DOHH2 (cell line): Measurements from ENCODE around the gene ALKBH7.

ENCODE experiments used
- EZH2phosphoT487 ChIP-seq: fragments of 200-600 bp; sonication (generic); IDR thresholded peaks from 2 replicates; pipeline ENCODE4 v1.6.1; 2017; ENCODE audit warnings: borderline replicate concordance, mild to moderate bottlenecking, antibody characterized with exemption, low read length, moderate library complexity, mixed read lengths
- TF ChIP-seq, protein P1 (sequence below): fragments of 200-600 bp; sonication (generic); IDR thresholded peaks from one replicate; pipeline ENCODE4 v1.5.1; 2014; ENCODE audit warnings: antibody characterized with exemption, mild to moderate bottlenecking, low read depth, low read length; ENCODE audit not compliant: poor library complexity, severe bottlenecking

DNA sequence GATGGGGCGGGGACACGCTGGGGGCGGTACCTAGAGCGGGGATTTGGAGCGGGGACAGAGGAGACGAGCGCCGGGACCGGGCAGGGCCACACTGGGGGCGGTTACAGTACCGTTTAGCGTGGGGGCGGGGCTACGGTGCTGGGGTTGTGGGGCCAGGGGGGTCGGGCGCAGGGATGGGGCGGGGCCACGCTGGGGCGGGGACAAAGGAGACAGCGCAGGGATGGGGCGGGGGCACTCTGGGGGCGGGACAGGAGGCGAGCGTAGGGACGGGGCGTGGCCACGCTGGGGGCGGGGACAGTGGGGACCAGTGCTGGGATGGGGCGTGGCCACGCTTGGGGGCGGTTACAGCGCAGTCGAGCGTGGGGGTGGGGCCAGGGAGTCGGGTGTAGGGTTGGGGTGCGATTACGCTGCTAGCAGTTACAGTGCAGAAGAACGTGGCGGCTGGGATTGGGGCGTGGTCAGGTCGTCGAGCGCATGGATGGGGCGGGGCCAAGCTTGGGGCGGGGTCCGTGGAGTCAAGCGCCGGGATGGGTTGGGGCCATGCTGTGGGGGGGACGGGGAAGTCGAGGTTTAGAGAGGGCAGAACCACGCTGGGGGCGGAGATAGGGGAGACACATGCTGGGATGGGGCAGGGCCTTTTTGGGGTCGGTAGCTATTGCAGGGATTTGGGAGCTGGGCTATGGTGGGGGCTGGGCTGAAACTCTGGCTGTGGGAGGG is 660 bp downstream of the ALKBH7 start:
- TF ChIP-seq, protein P1, sequence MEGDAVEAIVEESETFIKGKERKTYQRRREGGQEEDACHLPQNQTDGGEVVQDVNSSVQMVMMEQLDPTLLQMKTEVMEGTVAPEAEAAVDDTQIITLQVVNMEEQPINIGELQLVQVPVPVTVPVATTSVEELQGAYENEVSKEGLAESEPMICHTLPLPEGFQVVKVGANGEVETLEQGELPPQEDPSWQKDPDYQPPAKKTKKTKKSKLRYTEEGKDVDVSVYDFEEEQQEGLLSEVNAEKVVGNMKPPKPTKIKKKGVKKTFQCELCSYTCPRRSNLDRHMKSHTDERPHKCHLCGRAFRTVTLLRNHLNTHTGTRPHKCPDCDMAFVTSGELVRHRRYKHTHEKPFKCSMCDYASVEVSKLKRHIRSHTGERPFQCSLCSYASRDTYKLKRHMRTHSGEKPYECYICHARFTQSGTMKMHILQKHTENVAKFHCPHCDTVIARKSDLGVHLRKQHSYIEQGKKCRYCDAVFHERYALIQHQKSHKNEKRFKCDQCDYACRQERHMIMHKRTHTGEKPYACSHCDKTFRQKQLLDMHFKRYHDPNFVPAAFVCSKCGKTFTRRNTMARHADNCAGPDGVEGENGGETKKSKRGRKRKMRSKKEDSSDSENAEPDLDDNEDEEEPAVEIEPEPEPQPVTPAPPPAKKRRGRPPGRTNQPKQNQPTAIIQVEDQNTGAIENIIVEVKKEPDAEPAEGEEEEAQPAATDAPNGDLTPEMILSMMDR = no peak
- no peak for TF ChIP-seq EZH2phosphoT487
